Measurements from ENCODE around the gene TMEM147.

The TMEM147 gene

GRCh38 chr19:35565016-35565856 lies 19.8 kb downstream of the TMEM147 start:
- TF ChIP-seq POLR2A (IDR thresholded peaks at IDR 0.05; ENCODE audit: extremely low read depth, insufficient read length) = no peak
- no peak for DNase-seq (ENCODE audit: low read depth)
- H3K4me3 ChIP-seq (ENCODE audit: low read depth, low read length) = no peak overlapping the region

- no peak for TF ChIP-seq MYC (IDR thresholded peaks at IDR 0.05; ENCODE audit: low read depth, low read length)
- TF ChIP-seq CTCF (IDR thresholded peaks at IDR 0.05; ENCODE audit: low read depth, low read length) = no peak
- no peak for TF ChIP-seq MAX (IDR thresholded peaks at IDR 0.05; ENCODE audit: low read depth, low read length)
- TF ChIP-seq POLR2A (IDR thresholded peaks at IDR 0.05; ENCODE audit: extremely low read depth, insufficient read length) = no peak
- no peak overlapping the region for H3K4me3 ChIP-seq (ENCODE audit: low read depth, low read length)
- DNase-seq (ENCODE audit: low read depth) = no peak
Observed at GRCh38 chr19:35566738-35567137, 21.3 kb downstream of the TMEM147 start.

- no peak for DNase-seq (ENCODE audit: low read depth)
- H3K4me3 ChIP-seq (ENCODE audit: low read depth, low read length) = no peak overlapping the region
- TF ChIP-seq MAX (IDR thresholded peaks at IDR 0.05; ENCODE audit: low read depth, low read length) (no peak), CTCF (IDR thresholded peaks at IDR 0.05; ENCODE audit: low read depth, low read length) (no peak), POLR2A (IDR thresholded peaks at IDR 0.05; ENCODE audit: extremely low read depth, insufficient read length) (no peak), MYC (IDR thresholded peaks at IDR 0.05; ENCODE audit: low read depth, low read length) (no peak)
Observed at GRCh38 chr19:35569281-35569781, 23.9 kb downstream of the TMEM147 start.

GRCh38 chr19:35571406-35571965 lies 26.1 kb downstream of the TMEM147 start:
- no peak for DNase-seq (ENCODE audit: low read depth)
- TF ChIP-seq CTCF (IDR thresholded peaks at IDR 0.05; ENCODE audit: low read depth, low read length) (no peak), POLR2A (IDR thresholded peaks at IDR 0.05; ENCODE audit: extremely low read depth, insufficient read length) (no peak), MAX (IDR thresholded peaks at IDR 0.05; ENCODE audit: low read depth, low read length) (no peak), MYC (IDR thresholded peaks at IDR 0.05; ENCODE audit: low read depth, low read length) (no peak)
- H3K4me3 ChIP-seq (ENCODE audit: low read depth, low read length) = no peak overlapping the region

- no peak for DNase-seq (ENCODE audit: low read depth)
- H3K4me3 ChIP-seq (ENCODE audit: low read depth, low read length) = no peak overlapping the region
- TF ChIP-seq MYC (IDR thresholded peaks at IDR 0.05; ENCODE audit: low read depth, low read length) = no peak
- TF ChIP-seq CTCF (IDR thresholded peaks at IDR 0.05; ENCODE audit: low read depth, low read length) = no peak
- no peak for TF ChIP-seq POLR2A (IDR thresholded peaks at IDR 0.05; ENCODE audit: extremely low read depth, insufficient read length)
- TF ChIP-seq MAX (IDR thresholded peaks at IDR 0.05; ENCODE audit: low read depth, low read length) = no peak
Observed at GRCh38 chr19:35577918-35578317, 32.5 kb downstream of the TMEM147 start.

- H3K4me3 ChIP-seq (ENCODE audit: low read depth, low read length) = no peak overlapping the region
- DNase-seq (ENCODE audit: low read depth) = no peak
- TF ChIP-seq MYC (IDR thresholded peaks at IDR 0.05; ENCODE audit: low read depth, low read length) (no peak), CTCF (IDR thresholded peaks at IDR 0.05; ENCODE audit: low read depth, low read length) (no peak), MAX (IDR thresholded peaks at IDR 0.05; ENCODE audit: low read depth, low read length) (no peak), POLR2A (IDR thresholded peaks at IDR 0.05; ENCODE audit: extremely low read depth, insufficient read length) (no peak)
Observed at GRCh38 chr19:35578707-35579106, 33.3 kb downstream of the TMEM147 start.
